ENCODE data around the gene ALOX15B. TPM values are rescaled to one million over a fixed set of nuclear protein-coding genes. Genes with fewer than 3 reads are reported as not detected.

Gene ALOX15B
- total and polyA plus RNA-seq, 10 of the 15 experiments (the other 5 are each of a cell fraction or from before 2014, with no cell fraction given) = 0.01 TPM; not detected in 9

- intact Hi-C loops (cut with micrococcal nuclease; ENCODE audit: unreplicated experiment) (no loop called here), in situ Hi-C loops (cut with MboI) (no loop called here)
- Histone ChIP-seq H3K9ac (ENCODE audit: control insufficient read depth, insufficient read depth, low read length) (no peak overlapping the region), H3K36me3 (ENCODE audit: control insufficient read depth in 2 of 2, insufficient read depth in 2 of 2, low read length in 1 of 2) (no peaks in the 10 kb centered on the region), H4K20me1 (ENCODE audit: control insufficient read depth, insufficient read depth) (no peaks in the 10 kb centered on the region), H3K4me3 (no peak overlapping the region), H3K27ac (ENCODE audit: control insufficient read depth, insufficient read depth) (no peak overlapping the region), H3K79me2 (ENCODE audit: control insufficient read depth, insufficient read depth, low read length) (no peaks in the 10 kb centered on the region), H3K9me3 (replicated peaks; ENCODE audit: control insufficient read depth, insufficient read depth, low read length) (no peaks in the 10 kb centered on the region; the same call in 2 of the 3 replicates), H3K4me2 (ENCODE audit: control insufficient read depth, insufficient read depth) (no peak overlapping the region), H3K27me3 (replicated peaks in 1 of 2; ENCODE audit: control insufficient read depth in 2 of 2, insufficient read depth in 2 of 2, low read length in 1 of 2) (peaks cover 0 to 3% of the 10 kb centered on the region in 2 experiments; a peak in 2 of 4 replicates), H3K4me1 (ENCODE audit: control insufficient read depth, insufficient read depth, low read length) (peaks cover 8% of the 10 kb centered on the region), H2AFZ (ENCODE audit: control insufficient read depth, low read depth, low read length) (no peak overlapping the region)
- BruUV-seq (replicated peaks) = no TSS peak
- FAIRE-seq = no peak
- 59% methylated on average over 4 of the region's 5 CpGs for WGBS (ENCODE audit: insufficient coverage, insufficient replicate concordance, low lambda C conversion rate, missing lambda C conversion rate)
- ChIA-PET CTCF (interaction anchor here (1.1 to 9.2 kb wide), 4 partner anchors 9 to 28 kb away, joined by 3 to 189 read pairs (median 52); no protein-coding TSS in a partner anchor), SMC1A (ENCODE audit: uncharacterized antibody, unreplicated experiment) (interaction anchor here (1.0 kb wide), 1 partner anchor 25 kb away, joined by 3 read pairs; no protein-coding TSS in a partner anchor), RAD21 (ENCODE audit: unreplicated experiment) (interaction anchor here (0.7 to 1.2 kb wide), 2 partner anchors 9 to 20 kb away, joined by 3 read pairs; no protein-coding TSS in a partner anchor), POLR2A (interaction anchor here (0.7 to 1.0 kb wide), 2 partner anchors 13 to 299 kb away, joined by 3 to 4 read pairs; no protein-coding TSS in a partner anchor)
- ATAC-seq = no peak
- DNase-seq (ENCODE audit: low read depth, low spot score) = no peak
- TF ChIP-seq HDAC2 (IDR thresholded peaks at IDR 0.05) (no peak), SMARCA5 (IDR thresholded peaks at IDR 0.05) (no peak)
These were observed 49.0 kb downstream of the ALOX15B start for GRCh38 chr17:8087952-8088230.

DNA sequence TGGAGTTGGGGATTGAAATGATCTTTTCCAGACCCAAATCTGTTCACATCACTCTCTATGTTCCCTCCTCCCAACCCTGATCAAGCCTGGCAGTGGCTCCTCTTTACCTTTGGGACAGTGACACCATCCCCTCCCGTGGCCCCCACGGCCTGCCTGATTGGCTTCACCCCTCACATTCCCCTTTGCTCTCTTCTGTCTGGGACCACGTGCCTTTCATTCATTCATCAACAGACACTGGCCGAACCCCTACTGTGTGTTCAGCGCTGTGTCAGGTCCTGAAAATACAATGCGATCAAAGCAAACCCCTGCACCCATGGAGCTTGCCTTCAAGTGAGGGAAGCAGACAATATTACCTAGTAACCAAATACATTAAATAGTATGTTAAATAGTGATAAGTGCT is 50.9 kb downstream of the ALOX15B start:
- H4K20me1 ChIP-seq (ENCODE audit: control insufficient read depth, insufficient read depth) = no peaks in the 10 kb centered on the region
- H3K9me3 ChIP-seq (replicated peaks; ENCODE audit: control insufficient read depth, insufficient read depth, low read length) = no peaks in the 10 kb centered on the region; the same call in 2 of the 3 replicates
- no peak overlapping the region for H3K4me3 ChIP-seq
- SMC1A ChIA-PET (ENCODE audit: uncharacterized antibody, unreplicated experiment) = interaction anchor here (1.8 kb wide), 1 partner anchor 16 kb away, joined by 7 read pairs; no protein-coding TSS in a partner anchor
- ATAC-seq = no peak
- no peak overlapping the region for H3K9ac ChIP-seq (ENCODE audit: control insufficient read depth, insufficient read depth, low read length)
- intact Hi-C loops (cut with micrococcal nuclease; ENCODE audit: unreplicated experiment) = no loop called here
- peaks cover 0 to 3% of the 10 kb centered on the region in 2 experiments; a peak in 2 of 4 replicates for H3K27me3 ChIP-seq (replicated peaks in 1 of 2; ENCODE audit: control insufficient read depth in 2 of 2, insufficient read depth in 2 of 2, low read length in 1 of 2)
- no peak overlapping the region for H2AFZ ChIP-seq (ENCODE audit: control insufficient read depth, low read depth, low read length)
- no peak overlapping the region for H3K27ac ChIP-seq (ENCODE audit: control insufficient read depth, insufficient read depth)
- in situ Hi-C loops (cut with MboI) = no loop called here
- BruUV-seq (replicated peaks) = no TSS peak
- RAD21 ChIA-PET (ENCODE audit: unreplicated experiment) = interaction anchor here (1.2 kb wide), 2 partner anchors 12 to 69 kb away, joined by 3 to 4 read pairs; no protein-coding TSS in a partner anchor
- FAIRE-seq = no peak
- POLR2A ChIA-PET = interaction anchor here (1.2 to 1.4 kb wide), 4 partner anchors 16 to 83 kb away, joined by 3 to 7 read pairs (median 4); no protein-coding TSS in a partner anchor
- no peaks in the 10 kb centered on the region for H3K36me3 ChIP-seq (ENCODE audit: control insufficient read depth in 2 of 2, insufficient read depth in 2 of 2, low read length in 1 of 2)
- WGBS (ENCODE audit: insufficient coverage, insufficient replicate concordance, low lambda C conversion rate, missing lambda C conversion rate) = 47% methylated on average over 6 of the region's 6 CpGs
- no peak overlapping the region for H3K4me2 ChIP-seq (ENCODE audit: control insufficient read depth, insufficient read depth)
- H3K79me2 ChIP-seq (ENCODE audit: control insufficient read depth, insufficient read depth, low read length) = no peaks in the 10 kb centered on the region
- no peak for DNase-seq (ENCODE audit: low read depth, low spot score)
- CTCF ChIA-PET = interaction anchor here (1.3 to 9.2 kb wide), 8 partner anchors 10 to 248 kb away, joined by 4 to 189 read pairs (median 50); partner anchors contain the start of gene ALOXE3
- peaks cover 8% of the 10 kb centered on the region for H3K4me1 ChIP-seq (ENCODE audit: control insufficient read depth, insufficient read depth, low read length)
- TF ChIP-seq, protein P1, sequence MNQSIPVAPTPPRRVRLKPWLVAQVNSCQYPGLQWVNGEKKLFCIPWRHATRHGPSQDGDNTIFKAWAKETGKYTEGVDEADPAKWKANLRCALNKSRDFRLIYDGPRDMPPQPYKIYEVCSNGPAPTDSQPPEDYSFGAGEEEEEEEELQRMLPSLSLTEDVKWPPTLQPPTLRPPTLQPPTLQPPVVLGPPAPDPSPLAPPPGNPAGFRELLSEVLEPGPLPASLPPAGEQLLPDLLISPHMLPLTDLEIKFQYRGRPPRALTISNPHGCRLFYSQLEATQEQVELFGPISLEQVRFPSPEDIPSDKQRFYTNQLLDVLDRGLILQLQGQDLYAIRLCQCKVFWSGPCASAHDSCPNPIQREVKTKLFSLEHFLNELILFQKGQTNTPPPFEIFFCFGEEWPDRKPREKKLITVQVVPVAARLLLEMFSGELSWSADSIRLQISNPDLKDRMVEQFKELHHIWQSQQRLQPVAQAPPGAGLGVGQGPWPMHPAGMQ (IDR thresholded peaks at IDR 0.05; ENCODE audit: borderline replicate concordance) = no peak
- TF ChIP-seq RELA (IDR thresholded peaks at IDR 0.05; ENCODE audit: borderline replicate concordance, partially characterized antibody) (no peak), SIN3A (IDR thresholded peaks at IDR 0.05; ENCODE audit: low read depth, low read length) (no peak), ZBED1 (IDR thresholded peaks at IDR 0.05; ENCODE audit: borderline replicate concordance) (no peak), PAX8 (IDR thresholded peaks at IDR 0.05) (no peak), NFYB (IDR thresholded peaks at IDR 0.05; ENCODE audit: insufficient read depth, low read depth, low read length) (no peak), CBFB (IDR thresholded peaks at IDR 0.05; ENCODE audit: low read depth) (no peak), MLLT1 (IDR thresholded peaks at IDR 0.05) (no peak)
